Left hindlimb (tissue), 1 donor: ENCODE data around the gene NRSN1.

Experiments
- DNase-seq: peaks from one replicate; pipeline ENCODE4 v3.0.0-alpha.2; 2018

Gene NRSN1

DNA sequence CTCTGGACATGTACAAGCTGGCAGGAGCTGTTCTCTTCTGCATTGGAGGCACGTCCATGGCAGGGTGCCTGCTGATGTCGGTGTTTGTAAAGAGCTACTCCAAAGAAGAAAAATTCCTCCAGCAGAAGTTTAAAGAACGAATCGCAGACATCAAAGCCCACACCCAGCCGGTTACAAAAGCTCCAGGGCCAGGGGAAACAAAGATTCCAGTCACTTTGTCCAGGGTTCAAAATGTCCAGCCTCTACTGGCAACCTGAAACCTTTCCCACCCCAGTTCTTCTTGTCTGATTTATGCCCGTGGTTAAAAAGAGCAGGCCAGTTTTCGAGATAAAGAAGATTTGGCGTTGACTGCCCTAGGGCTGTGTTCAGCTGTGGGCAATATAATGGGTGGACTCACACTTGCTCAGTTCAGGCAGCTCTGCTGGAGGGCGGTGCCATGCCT lies 19.7 kb downstream of the NRSN1 start:
- no peak for DNase-seq

DNA sequence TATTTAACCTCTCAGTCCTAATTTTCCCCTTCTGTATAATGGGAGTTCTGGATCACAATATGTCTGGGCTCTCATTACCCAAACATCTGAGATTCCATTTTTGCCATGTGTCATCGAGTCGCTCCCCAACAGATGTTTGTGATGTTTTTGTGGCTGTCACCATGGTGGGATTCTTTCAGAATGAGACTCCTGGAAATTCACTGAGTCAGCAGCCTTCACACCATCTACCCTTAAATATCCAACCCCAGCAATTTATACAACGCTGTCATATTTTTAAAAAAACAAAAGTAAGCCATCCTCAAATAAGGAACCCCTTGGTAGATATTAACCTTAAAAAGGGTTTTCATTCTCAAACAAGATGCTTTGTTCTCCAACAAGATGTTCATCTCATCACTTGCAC lies 20.9 kb downstream of the NRSN1 start:
- no peak for DNase-seq

DNA sequence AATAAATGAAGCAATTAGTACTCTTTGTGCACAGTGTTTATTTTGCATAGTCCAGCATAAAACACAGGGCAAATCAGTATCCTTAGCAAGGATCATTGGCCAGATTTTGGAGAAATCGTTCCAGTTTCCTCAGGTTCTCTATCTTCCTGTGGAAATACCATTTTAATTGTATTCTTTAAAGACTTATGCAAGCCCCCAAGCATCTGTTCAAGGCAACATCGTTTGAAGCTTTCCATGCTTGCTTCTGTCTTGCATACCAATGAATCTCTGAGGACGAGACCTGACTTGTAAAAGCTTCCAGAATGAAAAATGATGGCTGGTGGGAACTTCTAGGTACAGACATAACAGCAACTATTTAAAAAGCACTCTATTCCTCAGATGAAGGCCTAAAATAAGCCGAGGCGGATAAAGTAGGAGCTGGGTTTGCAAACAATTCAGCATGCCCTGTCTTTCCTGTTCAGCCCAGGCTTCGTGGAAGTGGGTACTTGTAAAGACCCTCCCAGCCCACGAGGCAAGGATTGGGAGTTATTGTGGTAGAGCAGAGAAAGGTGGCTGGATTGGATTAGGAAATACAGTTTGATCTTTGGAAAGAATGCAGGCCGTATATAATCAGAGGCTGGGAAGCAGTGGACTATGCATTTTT lies 21.6 kb downstream of the NRSN1 start:
- no peak for DNase-seq

DNA sequence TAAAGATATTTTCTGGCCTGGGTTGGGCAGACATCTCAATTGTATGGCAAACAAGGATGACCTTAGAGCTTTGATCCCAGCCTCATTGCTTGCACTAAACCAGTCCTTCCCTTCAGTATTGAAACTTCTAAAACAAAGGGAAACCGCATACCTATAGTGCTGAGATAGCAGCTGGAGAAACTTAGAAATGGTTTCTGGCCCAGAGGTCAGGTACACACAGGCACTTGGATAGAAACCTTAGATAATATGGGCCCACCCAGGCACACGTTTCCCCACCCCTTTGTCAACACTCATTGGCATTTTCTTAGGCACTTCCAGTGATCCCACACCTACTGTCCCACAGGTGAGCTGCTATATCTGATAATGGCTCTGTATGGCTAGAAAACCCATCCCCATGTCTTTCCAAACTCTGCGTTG lies 22.1 kb downstream of the NRSN1 start:
- no peak for DNase-seq

DNA sequence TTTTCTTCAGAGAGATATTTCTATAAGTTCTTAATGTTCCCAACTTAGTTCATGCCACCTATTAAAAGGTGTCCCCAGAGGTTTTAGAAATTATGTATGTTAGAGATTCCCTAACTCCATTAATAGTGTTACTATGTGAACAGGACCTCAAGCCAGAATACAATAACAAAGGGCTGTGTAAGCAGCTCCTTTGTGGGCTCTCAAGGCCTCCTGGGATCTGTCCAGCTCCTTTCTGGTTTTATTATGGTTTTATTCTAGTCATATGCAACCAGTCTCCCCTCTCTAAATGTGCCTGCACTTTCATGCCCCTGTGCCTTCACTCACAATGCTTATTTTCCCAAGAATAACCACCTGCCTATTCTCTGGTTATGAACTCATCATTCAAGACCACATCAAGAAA lies 22.7 kb downstream of the NRSN1 start:
- DNase-seq = no peak

DNA sequence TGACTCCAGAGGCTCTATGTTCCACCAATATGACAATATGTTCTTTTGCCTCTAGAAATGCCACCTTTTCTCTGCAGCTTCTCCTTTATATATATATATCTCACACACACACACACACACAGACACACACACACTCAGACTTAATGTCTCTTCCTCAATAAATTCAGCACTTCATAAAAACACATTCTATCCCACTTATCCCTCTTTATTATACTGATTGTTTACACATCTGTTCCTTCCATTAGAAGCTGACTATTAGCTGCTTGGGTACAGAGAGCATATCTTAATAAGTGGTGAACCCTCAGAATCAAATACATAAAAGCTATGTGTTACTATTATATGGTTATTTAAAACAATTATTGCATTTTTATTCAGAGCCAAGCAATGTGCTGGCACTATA lies 23.3 kb downstream of the NRSN1 start:
- no peak for DNase-seq

DNA sequence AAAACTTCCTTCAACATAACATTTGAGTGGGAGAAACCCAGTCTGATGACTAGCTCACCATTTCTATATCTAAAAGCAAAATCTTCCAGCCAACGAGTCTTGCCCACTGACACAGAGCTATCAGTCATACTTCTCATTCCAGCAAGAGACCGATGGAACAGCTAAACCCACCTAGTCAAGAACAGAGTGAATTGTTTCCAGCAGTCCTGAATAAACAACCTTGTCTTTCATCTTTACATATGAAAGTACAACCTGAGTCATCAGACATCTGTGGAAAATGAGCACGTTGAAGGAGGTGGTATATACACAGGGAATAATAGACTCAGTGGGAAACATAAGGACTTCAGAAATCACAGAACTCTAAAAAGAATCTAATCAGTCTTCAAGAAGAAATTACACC lies 23.8 kb downstream of the NRSN1 start:
- DNase-seq = no peak

DNA sequence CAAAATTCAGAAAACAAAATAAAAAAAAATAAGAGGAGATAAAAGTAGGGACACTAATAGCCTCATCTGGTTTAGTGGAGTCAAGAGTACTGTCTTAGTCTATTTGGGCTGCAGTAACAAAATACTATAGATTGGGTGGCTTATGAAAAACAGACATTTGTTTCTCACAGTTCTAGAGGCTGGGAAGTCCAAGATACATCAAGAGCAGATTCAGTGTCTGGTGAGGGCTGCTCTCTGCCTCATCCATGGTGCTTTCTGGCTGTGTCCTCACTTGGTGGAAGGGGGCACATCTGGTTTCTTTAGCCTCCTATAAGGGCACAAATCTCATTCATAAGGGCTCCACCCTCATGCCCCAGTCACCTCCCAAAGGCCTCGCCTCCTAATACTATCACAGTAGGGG lies 26.0 kb downstream of the NRSN1 start:
- no peak for DNase-seq

DNA sequence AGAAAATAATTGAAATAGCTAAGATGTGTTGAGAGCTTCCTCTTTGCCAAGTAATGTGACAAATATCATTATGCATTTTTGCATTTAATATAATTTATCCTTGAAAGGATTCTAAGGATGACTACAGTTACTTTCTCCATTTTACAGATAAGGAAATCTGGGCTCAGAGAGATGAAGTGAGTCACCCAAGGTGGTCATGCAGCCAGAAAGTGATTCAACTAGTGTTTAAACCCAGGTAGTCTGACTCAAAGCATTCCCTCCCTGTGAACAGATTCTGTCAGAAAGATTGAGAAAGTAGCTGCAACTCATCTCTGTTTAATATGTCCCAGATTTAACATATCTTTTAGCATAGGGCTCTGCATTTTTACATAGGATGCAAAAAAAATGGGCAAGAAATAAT lies 28.1 kb downstream of the NRSN1 start:
- DNase-seq = no peak

DNA sequence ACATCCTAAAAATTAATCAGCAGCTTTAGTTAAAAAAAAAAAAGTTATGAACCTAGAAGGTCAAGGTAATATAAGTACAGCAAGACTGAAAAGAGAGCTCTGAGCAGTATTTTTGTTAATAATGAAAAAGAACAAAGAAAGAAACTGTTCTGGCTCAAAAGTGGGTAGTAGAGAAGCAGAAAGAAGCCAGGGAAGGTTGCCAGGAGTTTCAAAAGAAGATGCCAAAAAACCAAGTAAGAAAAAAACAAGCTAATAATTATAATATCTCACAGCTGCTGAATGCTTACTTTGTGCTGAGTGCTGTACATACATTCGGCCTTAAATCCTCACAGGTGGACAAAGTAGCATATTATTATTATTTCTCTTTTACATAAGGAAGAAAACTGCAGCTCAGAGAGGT lies 31.9 kb downstream of the NRSN1 start:
- DNase-seq = no peak

DNA sequence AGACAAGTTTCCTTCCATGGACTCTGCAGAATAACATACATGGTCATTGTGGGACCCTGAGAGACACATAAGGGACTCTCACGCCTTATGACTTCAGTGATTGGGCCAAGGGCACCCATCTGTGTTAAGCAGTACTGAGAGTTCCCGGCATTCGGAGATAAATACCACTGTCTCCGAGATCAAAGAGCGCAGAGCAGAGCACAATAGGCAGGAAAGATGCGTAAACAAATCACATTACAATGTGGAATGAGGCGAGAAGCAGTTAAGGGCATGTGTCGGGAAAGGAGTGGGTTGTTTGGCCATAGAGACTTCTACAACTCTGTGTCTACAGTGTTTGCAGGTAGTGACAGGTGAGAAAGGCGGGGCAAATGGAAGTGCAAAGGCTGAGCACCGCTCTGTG lies 57.6 kb downstream of the NRSN1 start:
- DNase-seq = no peak

DNA sequence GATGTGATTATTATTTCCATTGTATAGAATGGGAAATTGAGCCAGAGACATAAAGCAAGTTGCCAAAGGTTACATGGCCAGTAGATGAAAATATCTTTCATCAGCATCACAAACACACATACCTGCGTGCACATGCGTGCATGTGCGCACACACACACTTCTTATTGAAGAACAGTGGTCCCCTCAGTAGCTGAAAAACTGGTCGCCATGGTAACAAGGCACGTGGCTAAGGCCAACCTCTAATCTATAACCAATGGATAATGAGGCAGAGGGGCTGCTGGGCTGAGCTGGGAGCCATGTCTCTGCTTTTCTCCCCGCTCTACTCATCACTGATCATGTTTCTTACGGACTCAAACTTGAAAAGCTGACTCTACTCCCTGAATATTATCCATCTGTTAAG lies 60.3 kb downstream of the NRSN1 start:
- no peak for DNase-seq

DNA sequence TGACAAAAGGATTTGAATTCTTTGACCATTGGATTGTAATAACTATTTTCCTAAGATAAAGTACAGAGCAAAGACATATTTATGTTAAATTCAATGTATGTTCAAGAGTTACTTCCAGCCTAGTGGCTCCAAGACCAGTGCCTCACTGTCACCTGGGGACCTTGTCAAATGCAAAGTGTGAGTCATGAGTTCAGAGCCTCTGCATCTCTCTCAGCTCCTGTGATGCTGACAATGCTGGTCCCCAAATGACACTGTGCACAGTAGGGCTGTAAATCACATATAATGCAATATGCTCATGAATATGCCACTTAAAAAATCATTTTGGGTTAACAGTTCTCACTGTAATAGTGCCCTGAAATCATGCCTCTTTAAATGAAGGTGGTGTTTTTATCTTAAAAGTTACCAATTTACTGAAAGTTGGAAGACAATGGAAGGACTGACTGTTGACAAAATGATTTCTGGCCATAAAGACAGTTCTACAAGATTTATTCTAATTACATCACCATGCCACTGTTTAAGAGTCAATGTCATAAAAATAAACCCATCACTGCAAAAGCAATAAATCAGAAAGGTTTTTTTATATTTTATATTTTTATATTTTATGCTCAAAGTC lies 62.1 kb downstream of the NRSN1 start:
- DNase-seq = no peak

DNA sequence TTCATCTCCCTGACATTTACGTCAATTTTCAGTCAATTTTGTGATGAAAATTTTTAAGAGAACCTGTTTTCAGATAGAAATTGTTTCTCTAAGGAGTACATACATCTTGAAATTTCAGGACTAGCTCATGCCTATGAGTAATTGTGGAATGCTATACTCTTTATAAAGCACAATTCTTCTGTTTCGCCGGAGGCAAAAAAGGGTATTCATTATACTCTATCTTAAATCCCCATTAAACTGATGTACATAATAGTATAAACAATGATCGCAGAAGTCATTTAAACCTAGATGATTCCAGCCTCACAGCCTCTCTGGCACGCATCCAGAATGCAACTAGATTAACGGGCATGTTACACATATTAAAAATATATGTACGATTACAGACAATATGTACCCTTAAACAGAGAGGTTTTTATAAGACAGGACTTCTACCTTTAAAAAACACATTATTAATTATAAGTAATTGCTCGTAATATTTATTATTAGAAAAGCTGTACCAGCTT lies 62.6 kb downstream of the NRSN1 start:
- DNase-seq = no peak

DNA sequence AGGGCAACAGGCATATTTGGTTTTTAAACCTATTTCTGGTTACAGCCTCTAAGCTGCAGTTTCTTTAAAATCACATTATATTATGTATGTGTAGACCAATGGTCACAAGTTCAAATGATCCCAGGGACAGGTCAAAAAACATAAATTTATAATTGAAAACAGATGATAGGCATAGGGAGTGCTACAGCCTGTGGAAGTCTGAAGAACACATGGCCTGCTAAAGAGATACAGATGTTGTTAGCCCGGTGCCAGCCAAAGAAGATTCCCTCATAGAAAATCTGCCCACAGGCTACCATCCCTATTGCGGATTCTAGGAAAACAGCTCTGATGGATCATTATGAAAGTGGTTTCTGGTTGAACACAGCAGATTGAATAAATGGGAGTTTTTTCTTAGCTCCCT lies 65.3 kb downstream of the NRSN1 start:
- no peak for DNase-seq

DNA sequence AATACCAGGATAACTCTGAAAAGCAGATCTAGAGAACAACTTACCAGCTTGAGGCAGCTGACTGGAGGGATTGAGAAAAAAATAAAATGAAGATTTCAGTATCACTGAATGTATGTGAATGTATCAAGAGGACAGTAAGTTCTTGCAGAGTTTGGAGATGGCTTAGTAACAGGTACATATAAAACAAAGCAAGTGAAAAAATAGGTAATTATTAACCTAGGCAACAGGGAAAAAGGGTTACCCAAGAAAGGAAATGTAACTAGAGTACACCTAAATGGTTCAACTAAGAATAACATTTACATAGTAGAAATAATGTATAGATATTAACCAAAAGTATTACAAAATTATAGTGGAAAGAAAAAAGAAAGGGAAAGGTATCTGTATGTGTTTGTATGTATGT lies 67.3 kb downstream of the NRSN1 start:
- DNase-seq = no peak

DNA sequence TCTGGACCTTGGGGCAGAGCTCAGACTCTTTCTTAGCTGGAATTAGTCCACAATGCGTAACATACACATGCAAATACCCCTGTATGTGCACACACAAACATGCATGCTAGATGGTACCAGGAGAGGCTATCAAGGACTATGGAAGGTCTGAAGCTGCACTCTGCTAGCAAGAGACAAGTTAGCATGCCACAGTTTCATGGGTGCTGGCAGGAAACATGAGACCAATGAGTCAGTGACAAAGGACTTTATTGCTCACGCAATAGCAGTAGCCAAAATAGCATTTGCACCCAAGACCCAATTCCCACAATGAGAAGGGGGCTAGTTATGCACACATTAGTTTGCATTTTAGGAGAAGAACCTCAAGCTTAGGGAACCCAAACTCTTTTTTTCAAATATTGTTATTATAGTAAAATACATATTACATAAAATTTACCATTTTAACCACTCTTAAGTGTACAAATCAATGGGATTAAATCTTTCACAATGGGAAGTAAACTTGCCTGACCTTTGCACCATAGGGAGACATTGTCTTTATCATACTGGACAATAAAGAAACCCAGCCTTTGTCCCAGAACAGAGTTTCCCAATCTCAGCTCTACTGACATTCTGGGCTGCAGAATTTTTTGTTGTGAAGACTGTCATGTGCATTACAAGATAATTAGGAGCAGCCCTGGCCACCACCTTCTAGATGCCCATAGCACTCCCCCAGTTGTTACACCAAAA lies 69.1 kb downstream of the NRSN1 start:
- DNase-seq = no peak

DNA sequence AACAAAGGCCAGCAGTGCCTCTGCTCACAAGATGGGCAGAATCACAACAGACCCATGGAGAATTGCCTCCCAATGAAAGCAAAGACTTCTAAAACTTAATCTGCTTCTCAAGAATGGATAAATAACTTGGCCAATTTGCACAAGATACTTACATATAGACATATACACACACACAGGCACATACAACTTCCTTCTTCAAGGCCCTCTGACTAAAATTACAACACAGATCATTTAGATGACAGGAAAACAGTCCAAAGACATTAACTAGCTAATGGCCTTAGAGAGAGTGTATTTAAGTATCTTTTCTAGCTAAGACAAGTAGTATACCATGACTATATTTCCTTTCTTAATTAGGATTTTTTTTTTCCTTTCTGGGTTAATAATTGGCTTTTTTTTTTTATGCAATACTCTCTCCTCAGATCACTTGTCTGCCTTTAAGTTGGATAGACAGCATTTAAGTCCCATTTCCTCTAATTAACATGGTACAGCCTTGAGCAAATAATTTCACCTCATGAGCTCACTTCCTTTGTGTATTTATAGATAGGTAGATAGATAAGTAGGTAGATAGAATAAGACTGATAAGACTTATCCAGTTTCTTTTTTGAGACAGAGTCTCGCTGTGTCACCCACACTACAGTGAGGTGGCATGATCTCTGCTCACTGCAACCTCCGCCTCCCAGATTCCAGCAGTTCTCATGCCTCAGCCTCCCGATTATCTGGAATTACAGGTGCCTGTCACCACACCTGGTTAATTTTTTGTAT lies 70.0 kb downstream of the NRSN1 start:
- no peak for DNase-seq
